Esophagus muscularis mucosa (tissue), 4 donors: ENCODE measurements around the gene GTPBP10. TPM values are rescaled to one million over a fixed set of nuclear protein-coding genes. Genes with fewer than 3 reads are reported as not detected.

Source experiments
- DNase-seq: peaks from one replicate; pipeline ENCODE4 v3.0.0-alpha.2; 2017; ENCODE audit errors: extremely low spot score
- H3K27ac ChIP-seq, 4 donors: fragments of 200-600 bp; sonication (generic); replicated peaks in 1 of 4; 1 replicate in 3 of 4; 2 replicates in 1 of 4; pipeline ENCODE4 v1.5.1; 2016 to 2019; ENCODE audit warnings: mild to moderate bottlenecking in 1 of 4
- H3K27me3 ChIP-seq, 4 donors: fragments of 200-600 bp; sonication (generic); one replicate each; pipeline versions ENCODE4 v1.5.1 to v1.6.0; 2016 to 2019
- H3K36me3 ChIP-seq, 4 donors: fragments of 200-600 bp; sonication (generic); one replicate each; pipeline ENCODE4 v1.5.1; 2016 to 2019
- H3K4me1 ChIP-seq, 4 donors: fragments of 200-600 bp; sonication (generic); one replicate each; pipeline ENCODE4 v1.5.1; 2016 to 2019
- H3K4me3 ChIP-seq, 4 donors: fragments of 200-600 bp; sonication (generic); 1 replicate in 2 of 4; 2 replicates in 2 of 4; pipeline ENCODE4 v1.5.1; 2016 to 2019; ENCODE audit warnings: mild to moderate bottlenecking in 4 of 4, moderate library complexity in 1 of 4
- H3K9me3 ChIP-seq, 4 donors: fragments of 200-600 bp; sonication (generic); 1 replicate in 3 of 4; 2 replicates in 1 of 4; pipeline ENCODE4 v1.5.1; 2016 to 2019
- EP300 ChIP-seq: sonication (generic); formaldehyde crosslinking; IDR thresholded peaks from one replicate; pipeline ENCODE4 v1.6.1; 2017; ENCODE audit warnings: antibody characterized with exemption
- POLR2A ChIP-seq: fragments of 450-650 bp; IDR thresholded peaks from one replicate; pipeline ENCODE4 v1.6.1; 2017; ENCODE audit warnings: antibody characterized with exemption, moderate library complexity, mild to moderate bottlenecking, low read depth
- POLR2AphosphoS5 ChIP-seq, 2 donors: sonication (generic); formaldehyde crosslinking; IDR thresholded peaks; one replicate each; pipeline ENCODE4 v1.6.1; 2017; ENCODE audit warnings: antibody characterized with exemption in 2 of 2
- WGBS: methylation state at CpG from one replicate; pipeline ENCODE4 v1.1.5; 2018; 5-methylcytosine and 5-hydroxymethylcytosine counted together
- intact Hi-C: fragments of 100-400 bp; cut with DNase I; formaldehyde crosslinking; loops from one replicate; pipeline ENCODE4 v1.15.1; 2023
- total RNA-seq, 4 donors: library from RNA; depleted of rRNA; stranded (reverse); fragments of >200 nt; gene quantifications; one replicate each; pipeline versions ENCODE4 v1.1.0 to v1.2.1, GENCODE V29; 2016
- TF ChIP-seq, protein P1 (sequence below), 3 experiments: fragments of 200-600 bp in 2 of 3; fragments of 450-650 bp in 1 of 3; sonication (generic) in 2 of 3; IDR thresholded peaks; one replicate each; pipeline ENCODE4 v1.5.1; 2017 to 2019; ENCODE audit warnings: antibody characterized with exemption in 3 of 3, mild to moderate bottlenecking in 2 of 3, moderate library complexity in 1 of 3

The GTPBP10 gene, protein sequence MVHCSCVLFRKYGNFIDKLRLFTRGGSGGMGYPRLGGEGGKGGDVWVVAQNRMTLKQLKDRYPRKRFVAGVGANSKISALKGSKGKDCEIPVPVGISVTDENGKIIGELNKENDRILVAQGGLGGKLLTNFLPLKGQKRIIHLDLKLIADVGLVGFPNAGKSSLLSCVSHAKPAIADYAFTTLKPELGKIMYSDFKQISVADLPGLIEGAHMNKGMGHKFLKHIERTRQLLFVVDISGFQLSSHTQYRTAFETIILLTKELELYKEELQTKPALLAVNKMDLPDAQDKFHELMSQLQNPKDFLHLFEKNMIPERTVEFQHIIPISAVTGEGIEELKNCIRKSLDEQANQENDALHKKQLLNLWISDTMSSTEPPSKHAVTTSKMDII
- total RNA-seq: 10 to 100 TPM in 3 of 4 donors, 1 to 10 TPM in 1; 9.6 to 14.4 (median 12.4) TPM

DNA sequence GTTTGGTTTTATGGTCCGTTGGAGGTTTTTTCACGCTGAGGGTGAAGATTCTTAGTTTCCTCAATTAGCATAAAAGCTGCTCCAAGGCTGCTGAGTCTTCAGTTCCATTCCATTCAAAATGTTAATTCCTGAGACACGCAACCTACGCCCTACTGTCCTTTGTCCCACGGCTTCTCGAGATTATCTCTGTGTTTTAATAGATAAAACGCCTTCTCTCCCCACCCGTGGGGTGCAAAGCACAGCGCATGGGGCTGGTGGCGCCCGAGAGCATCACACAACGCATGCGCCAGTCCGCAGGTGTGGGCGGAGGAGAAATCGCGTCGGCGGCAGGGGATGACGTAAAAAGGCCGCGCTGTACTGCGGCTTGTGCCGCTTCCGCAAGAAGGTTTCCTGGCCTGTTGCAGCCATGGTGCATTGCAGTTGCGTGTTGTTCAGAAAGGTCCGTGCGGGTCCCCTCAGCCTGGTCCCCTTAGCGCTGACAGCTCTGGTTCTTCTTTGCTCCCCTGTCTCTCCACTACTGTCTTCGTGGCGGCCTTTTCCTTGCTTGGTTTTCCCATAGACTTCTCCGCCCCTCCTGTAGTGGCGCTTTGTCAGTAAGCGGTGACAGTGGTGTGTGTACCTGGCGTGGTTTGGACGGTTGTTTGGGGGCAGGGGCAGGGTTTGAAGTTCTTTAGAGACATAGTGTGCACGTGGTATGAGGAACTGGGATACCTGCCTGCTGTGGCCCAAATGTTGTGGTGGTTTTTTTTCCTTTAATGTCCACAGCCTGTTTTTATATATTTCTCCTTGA, at the start of gene GTPBP10:
Gene GTPBP10 (plus strand): TSS at position 381 of the 790 bp plus-strand sequence. CDS start 26 bp downstream, at position 407.
- WGBS: 0% methylated on average over 16 of the region's 37 CpGs
- intact Hi-C loops: loop anchor here (5.0 kb wide), 1 partner anchor 56 kb away; the partner anchor contains the start of gene CLDN12

DNA sequence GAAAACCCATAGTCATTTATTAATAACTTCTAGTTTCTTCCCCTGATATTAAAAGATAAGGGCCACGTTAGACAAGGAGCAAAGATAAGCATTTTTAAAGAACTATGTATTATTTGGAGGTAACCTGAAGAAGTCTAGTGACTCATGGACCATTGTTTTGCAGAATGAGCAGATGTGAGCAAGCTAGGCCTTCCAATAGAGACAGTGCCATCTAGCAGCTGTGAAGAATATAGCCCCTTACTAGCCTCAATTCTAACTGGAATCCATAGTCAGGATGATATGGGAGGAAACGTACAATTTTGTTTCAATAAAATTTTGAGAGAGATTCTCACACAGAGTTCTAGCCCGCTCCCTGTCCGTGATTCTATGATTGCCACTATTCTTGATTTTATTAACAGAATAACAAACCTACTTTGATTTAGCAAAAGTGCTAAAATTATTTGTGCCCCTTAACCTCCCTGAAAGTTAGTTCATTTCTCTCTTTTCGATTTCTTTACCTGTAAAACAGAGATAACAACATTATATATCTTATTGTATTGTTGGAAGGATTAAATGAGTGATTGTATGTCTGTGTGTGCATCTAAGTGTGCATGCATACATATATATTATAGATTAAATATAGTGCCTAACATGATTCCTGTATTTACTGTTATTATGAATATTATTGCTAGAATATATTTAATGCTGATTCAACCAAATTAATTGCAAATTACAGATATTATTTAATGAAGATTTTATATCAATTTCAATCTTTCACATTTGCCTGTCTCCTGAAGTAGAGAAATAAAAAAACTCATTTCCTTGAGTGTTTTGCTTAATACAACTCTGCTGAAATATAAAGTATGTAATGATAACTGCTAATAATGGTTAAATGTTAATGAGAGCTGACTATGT, 48.1 kb upstream of the GTPBP10 start:
- WGBS: 61% methylated on average over 5 of the region's 5 CpGs
- intact Hi-C loops: no loop called here
- no peak for TF ChIP-seq POLR2A
- TF ChIP-seq, protein P1, sequence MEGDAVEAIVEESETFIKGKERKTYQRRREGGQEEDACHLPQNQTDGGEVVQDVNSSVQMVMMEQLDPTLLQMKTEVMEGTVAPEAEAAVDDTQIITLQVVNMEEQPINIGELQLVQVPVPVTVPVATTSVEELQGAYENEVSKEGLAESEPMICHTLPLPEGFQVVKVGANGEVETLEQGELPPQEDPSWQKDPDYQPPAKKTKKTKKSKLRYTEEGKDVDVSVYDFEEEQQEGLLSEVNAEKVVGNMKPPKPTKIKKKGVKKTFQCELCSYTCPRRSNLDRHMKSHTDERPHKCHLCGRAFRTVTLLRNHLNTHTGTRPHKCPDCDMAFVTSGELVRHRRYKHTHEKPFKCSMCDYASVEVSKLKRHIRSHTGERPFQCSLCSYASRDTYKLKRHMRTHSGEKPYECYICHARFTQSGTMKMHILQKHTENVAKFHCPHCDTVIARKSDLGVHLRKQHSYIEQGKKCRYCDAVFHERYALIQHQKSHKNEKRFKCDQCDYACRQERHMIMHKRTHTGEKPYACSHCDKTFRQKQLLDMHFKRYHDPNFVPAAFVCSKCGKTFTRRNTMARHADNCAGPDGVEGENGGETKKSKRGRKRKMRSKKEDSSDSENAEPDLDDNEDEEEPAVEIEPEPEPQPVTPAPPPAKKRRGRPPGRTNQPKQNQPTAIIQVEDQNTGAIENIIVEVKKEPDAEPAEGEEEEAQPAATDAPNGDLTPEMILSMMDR (IDR thresholded peaks at IDR 0.05): peak in 2 of 3 experiments; percentile 27 to 40
- Histone ChIP-seq H3K4me3 (no peak overlapping the region), H3K4me1 (no peaks in the 10 kb centered on the region), H3K27ac (no peak overlapping the region), H3K27me3 (no peaks in the 10 kb centered on the region), H3K9me3 (no peaks in the 10 kb centered on the region), H3K36me3 (peaks cover 0 to 3% (median 0%) of the 10 kb centered on the region in 4 donors)
- no peak for DNase-seq

More for the DNA sequence above, at the start of gene GTPBP10:
- no peaks in the 10 kb centered on the region for H3K9me3 ChIP-seq
- no peaks in the 10 kb centered on the region for H3K36me3 ChIP-seq
- DNase-seq: peak; percentile 97
- TF ChIP-seq, protein P1 (IDR thresholded peaks at IDR 0.05): peak; percentile 62 to 85 (median 79)
- TF ChIP-seq POLR2AphosphoS5 (IDR thresholded peaks at IDR 0.05) (peak; percentile 91 to 97), EP300 (no peak)
- peak within 1 kb of the TSS; percentile 67 to 84 (median 78) for H3K4me3 ChIP-seq
- peak within 1 kb of the TSS; percentile 83 to 88 (median 85) for H3K27ac ChIP-seq
- no peaks in the 10 kb centered on the region for H3K27me3 ChIP-seq
- H3K4me1 ChIP-seq: peaks cover 9 to 21% (median 18%) of the 10 kb centered on the region in 4 donors

DNA sequence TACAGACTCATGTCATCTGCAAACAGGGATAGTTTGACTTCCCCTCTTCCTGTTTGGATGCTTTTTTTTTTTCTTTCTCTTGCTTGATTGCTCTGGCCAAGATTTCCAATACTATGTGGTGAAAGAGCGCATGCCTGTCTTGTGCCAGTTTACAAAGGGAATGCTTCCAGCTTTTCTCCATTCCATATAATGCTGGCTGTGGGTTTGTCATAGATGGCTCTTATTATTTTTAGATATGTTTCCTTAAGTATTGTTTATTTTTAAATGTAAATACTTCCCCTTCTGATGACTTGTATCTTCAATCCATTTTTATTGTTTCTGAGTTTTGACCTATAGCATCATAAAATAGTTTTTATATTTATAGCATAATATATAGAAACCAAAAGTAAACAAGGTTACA, 43.3 kb upstream of the GTPBP10 start:
- no peak overlapping the region for H3K4me3 ChIP-seq
- TF ChIP-seq, protein P1 (IDR thresholded peaks at IDR 0.05): no peak
- no peaks in the 10 kb centered on the region for H3K4me1 ChIP-seq
- DNase-seq: no peak
- no peaks in the 10 kb centered on the region for H3K27me3 ChIP-seq
- H3K9me3 ChIP-seq: no peaks in the 10 kb centered on the region
- H3K36me3 ChIP-seq: peaks cover 0 to 22% (median 7%) of the 10 kb centered on the region in 4 donors
- H3K27ac ChIP-seq: no peak overlapping the region
- 91% methylated on average over 1 of the region's 1 CpG for WGBS
- intact Hi-C loops: no loop called here

DNA sequence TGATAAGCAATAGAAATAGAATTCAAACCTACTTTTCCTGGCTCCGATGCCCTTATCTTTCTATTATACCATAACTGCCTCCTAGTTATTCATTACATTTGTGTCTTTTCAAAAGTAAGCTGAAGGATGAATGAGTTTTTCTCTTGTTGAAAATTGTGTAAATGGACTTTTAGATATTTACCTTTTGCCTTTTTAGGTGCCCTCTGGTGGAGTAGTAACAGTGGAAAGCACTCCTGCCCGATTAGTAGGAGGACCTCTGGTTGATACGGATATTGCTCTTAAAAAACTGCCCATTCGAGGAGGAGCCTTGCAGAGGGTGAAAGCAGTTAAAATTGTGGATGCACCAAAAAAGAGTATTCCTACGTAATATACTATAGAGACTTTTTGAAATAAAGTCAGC, 36.6 kb upstream of the GTPBP10 start:
- no peaks in the 10 kb centered on the region for H3K27me3 ChIP-seq
- H3K27ac ChIP-seq: no peak overlapping the region
- H3K36me3 ChIP-seq: peaks cover 0 to 64% (median 10%) of the 10 kb centered on the region in 4 donors
- intact Hi-C loops: loop anchor here (10.0 kb wide), 1 partner anchor 115 kb away; no protein-coding TSS in a partner anchor
- no peaks in the 10 kb centered on the region for H3K9me3 ChIP-seq
- DNase-seq: no peak
- no peak for TF ChIP-seq POLR2AphosphoS5 (IDR thresholded peaks at IDR 0.05)
- no peak for TF ChIP-seq EP300
- no peaks in the 10 kb centered on the region for H3K4me1 ChIP-seq
- no peak overlapping the region for H3K4me3 ChIP-seq
- 87% methylated on average over 5 of the region's 5 CpGs for WGBS
